ENCODE results near the gene GLDC. TPM values are rescaled to one million over a fixed set of nuclear protein-coding genes. Genes with fewer than 3 reads are reported as not detected.

Gene GLDC
- total and polyA plus RNA-seq, 10 of the 15 experiments (the other 5 are each of a cell fraction or from before 2014, with no cell fraction given) = 33.1 to 165 (median 114) TPM

DNA sequence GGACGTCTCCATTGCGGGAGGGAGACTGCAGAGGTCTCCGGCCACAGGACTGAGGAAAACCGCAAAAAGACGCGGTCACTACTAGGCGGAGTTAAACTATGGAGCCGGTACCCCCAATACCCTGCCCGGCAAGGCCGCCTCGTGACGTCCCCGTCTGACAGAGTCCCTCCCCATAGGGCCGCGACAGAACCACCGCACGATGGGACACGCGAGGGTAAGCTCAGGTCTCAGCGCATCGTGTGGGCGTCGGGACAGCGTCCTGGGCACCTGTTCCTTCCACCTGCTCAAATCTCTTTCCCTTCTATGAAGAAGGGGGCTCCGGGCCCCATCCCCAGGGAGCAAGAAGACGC lies 35.2 kb upstream of the GLDC start (continued):
- TF ChIP-seq, protein P1, sequence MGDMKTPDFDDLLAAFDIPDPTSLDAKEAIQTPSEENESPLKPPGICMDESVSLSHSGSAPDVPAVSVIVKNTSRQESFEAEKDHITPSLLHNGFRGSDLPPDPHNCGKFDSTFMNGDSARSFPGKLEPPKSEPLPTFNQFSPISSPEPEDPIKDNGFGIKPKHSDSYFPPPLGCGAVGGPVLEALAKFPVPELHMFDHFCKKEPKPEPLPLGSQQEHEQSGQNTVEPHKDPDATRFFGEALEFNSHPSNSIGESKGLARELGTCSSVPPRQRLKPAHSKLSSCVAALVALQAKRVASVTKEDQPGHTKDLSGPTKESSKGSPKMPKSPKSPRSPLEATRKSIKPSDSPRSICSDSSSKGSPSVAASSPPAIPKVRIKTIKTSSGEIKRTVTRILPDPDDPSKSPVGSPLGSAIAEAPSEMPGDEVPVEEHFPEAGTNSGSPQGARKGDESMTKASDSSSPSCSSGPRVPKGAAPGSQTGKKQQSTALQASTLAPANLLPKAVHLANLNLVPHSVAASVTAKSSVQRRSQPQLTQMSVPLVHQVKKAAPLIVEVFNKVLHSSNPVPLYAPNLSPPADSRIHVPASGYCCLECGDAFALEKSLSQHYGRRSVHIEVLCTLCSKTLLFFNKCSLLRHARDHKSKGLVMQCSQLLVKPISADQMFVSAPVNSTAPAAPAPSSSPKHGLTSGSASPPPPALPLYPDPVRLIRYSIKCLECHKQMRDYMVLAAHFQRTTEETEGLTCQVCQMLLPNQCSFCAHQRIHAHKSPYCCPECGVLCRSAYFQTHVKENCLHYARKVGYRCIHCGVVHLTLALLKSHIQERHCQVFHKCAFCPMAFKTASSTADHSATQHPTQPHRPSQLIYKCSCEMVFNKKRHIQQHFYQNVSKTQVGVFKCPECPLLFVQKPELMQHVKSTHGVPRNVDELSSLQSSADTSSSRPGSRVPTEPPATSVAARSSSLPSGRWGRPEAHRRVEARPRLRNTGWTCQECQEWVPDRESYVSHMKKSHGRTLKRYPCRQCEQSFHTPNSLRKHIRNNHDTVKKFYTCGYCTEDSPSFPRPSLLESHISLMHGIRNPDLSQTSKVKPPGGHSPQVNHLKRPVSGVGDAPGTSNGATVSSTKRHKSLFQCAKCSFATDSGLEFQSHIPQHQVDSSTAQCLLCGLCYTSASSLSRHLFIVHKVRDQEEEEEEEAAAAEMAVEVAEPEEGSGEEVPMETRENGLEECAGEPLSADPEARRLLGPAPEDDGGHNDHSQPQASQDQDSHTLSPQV (IDR thresholded peaks at IDR 0.05) = no peak
- TF ChIP-seq, protein P2, sequence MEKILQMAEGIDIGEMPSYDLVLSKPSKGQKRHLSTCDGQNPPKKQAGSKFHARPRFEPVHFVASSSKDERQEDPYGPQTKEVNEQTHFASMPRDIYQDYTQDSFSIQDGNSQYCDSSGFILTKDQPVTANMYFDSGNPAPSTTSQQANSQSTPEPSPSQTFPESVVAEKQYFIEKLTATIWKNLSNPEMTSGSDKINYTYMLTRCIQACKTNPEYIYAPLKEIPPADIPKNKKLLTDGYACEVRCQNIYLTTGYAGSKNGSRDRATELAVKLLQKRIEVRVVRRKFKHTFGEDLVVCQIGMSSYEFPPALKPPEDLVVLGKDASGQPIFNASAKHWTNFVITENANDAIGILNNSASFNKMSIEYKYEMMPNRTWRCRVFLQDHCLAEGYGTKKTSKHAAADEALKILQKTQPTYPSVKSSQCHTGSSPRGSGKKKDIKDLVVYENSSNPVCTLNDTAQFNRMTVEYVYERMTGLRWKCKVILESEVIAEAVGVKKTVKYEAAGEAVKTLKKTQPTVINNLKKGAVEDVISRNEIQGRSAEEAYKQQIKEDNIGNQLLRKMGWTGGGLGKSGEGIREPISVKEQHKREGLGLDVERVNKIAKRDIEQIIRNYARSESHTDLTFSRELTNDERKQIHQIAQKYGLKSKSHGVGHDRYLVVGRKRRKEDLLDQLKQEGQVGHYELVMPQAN (conservative IDR thresholded peaks at IDR 0.05) = peak; percentile 25; the same call in 1 of the 2 replicates
- TF ChIP-seq EED (IDR thresholded peaks at IDR 0.05; ENCODE audit: low read depth) = 0 out of 2 replicates have a peak, but pooled peaks have one; percentile 27

DNA sequence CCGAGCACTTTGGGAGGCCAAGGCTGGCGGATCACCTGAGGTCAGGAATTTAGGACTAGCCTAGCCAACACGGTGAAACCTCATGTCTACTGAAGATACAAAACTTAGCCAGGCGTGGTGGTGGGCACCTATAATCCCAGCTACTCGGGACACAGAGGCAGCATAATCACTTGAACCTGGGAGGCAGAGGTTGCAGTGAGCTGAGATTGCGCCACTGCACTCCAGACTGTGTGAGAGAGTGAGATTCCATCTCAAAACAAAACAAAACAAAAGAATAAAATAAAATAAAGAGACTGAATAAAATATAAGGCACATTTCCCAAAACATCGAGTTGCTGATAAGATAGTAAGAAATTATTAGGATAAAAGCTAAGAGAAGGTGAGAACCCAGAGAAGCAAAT lies 32.3 kb upstream of the GLDC start:
- FAIRE-seq (no peak), DNase-seq (ENCODE audit: low read depth, low spot score) (no peak), ATAC-seq (no peak)
- ChIA-PET SMC1A (ENCODE audit: uncharacterized antibody, unreplicated experiment) (interaction anchor here (0.5 to 4.2 kb wide), 16 partner anchors 9 to 275 kb away, joined by 3 to 21 read pairs (median 5); no protein-coding TSS in a partner anchor), POLR2A (interaction anchor here (0.6 to 6.9 kb wide), 6 partner anchors 9 to 81 kb away, joined by 3 to 28 read pairs (median 4); no protein-coding TSS in a partner anchor), RAD21 (ENCODE audit: unreplicated experiment) (interaction anchor here (0.9 to 2.8 kb wide), 8 partner anchors 8 to 492 kb away, joined by 3 to 9 read pairs (median 6); no protein-coding TSS in a partner anchor), CTCF (interaction anchor here (1.1 to 3.6 kb wide), 4 partner anchors 9 to 93 kb away, joined by 3 to 18 read pairs (median 4); no protein-coding TSS in a partner anchor)
- in situ Hi-C loops (cut with MboI) = no loop called here
- WGBS (ENCODE audit: insufficient coverage, insufficient replicate concordance, low lambda C conversion rate, missing lambda C conversion rate) = over 99% methylated on average over 7 of the region's 7 CpGs
- BruUV-seq (replicated peaks) = no TSS peak
- H3K27me3 ChIP-seq (replicated peaks in 1 of 2; ENCODE audit: control insufficient read depth in 2 of 2, insufficient read depth in 2 of 2, low read length in 1 of 2) = no peaks in the 10 kb centered on the region
- H2AFZ ChIP-seq (ENCODE audit: control insufficient read depth, low read depth, low read length) = no peak overlapping the region
- no peak overlapping the region for H3K4me3 ChIP-seq
- no peaks in the 10 kb centered on the region for H3K36me3 ChIP-seq (ENCODE audit: control insufficient read depth in 2 of 2, insufficient read depth in 2 of 2, low read length in 1 of 2)
- intact Hi-C loops (cut with micrococcal nuclease; ENCODE audit: unreplicated experiment) = no loop called here
- peaks cover 12% of the 10 kb centered on the region for H3K4me1 ChIP-seq (ENCODE audit: control insufficient read depth, insufficient read depth, low read length)
- H3K9me3 ChIP-seq (replicated peaks; ENCODE audit: control insufficient read depth, insufficient read depth, low read length) = no peaks in the 10 kb centered on the region
- peaks cover 10% of the 10 kb centered on the region for H3K79me2 ChIP-seq (ENCODE audit: control insufficient read depth, insufficient read depth, low read length)
- H4K20me1 ChIP-seq (ENCODE audit: control insufficient read depth, insufficient read depth) = no peaks in the 10 kb centered on the region
- H3K27ac ChIP-seq (ENCODE audit: control insufficient read depth, insufficient read depth) = no peak overlapping the region
- no peak overlapping the region for H3K4me2 ChIP-seq (ENCODE audit: control insufficient read depth, insufficient read depth)
- H3K9ac ChIP-seq (ENCODE audit: control insufficient read depth, insufficient read depth, low read length) = no peak overlapping the region
- no peak for TF ChIP-seq PBX3 (IDR thresholded peaks at IDR 0.05; ENCODE audit: insufficient replicate concordance, low read depth, low read length)
- TF ChIP-seq ESRRA (IDR thresholded peaks at IDR 0.05; ENCODE audit: low read length) = no peak
- no peak for TF ChIP-seq USF2 (IDR thresholded peaks at IDR 0.05; ENCODE audit: borderline replicate concordance, low read depth, low read length)
- TF ChIP-seq CBX3 (IDR thresholded peaks at IDR 0.05; ENCODE audit: borderline replicate concordance, low read depth) = no peak
- no peak for TF ChIP-seq ATF2 (IDR thresholded peaks at IDR 0.05; ENCODE audit: low read length)
- no peak for TF ChIP-seq RELA (IDR thresholded peaks at IDR 0.05; ENCODE audit: borderline replicate concordance, partially characterized antibody)
- TF ChIP-seq BHLHE40 (IDR thresholded peaks at IDR 0.05; ENCODE audit: borderline replicate concordance in 1 of 2, low read depth in 2 of 2, low read length in 1 of 2) = no peak
- no peak for TF ChIP-seq POLR2A (IDR thresholded peaks at IDR 0.05; ENCODE audit: low read depth, low read length)
- no peak for TF ChIP-seq ZBED1 (IDR thresholded peaks at IDR 0.05; ENCODE audit: borderline replicate concordance)

Measured in GM12878 (cell line).